ENCODE results near the gene HIVEP3. TPM values are rescaled to one million over a fixed set of nuclear protein-coding genes. Genes with fewer than 3 reads are reported as not detected.

Gene HIVEP3
- total RNA-seq, 1 donor from 2014 or later = 2.9 TPM

DNA sequence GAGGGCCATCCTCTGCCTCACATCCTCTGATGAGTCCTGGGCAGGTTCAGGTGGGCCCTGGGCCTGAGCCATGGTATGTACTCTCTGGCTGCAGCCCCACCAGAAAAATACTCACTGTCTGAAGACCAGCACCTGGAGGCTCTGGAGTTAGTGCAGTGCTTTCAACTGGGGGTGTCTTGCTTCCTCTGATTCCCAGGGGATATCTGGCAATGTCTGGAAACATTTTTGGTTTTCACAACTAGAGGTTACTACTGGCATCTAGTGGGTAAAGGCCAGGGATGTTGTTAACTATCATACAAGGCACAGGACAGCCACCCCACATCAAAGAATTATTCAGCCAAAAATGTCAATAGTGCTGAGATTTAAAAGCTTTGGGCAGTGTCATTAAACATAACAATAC lies 152.7 kb downstream of the HIVEP3 start:
- H3K27me3 ChIP-seq = no peaks in the 10 kb centered on the region
- no peak for DNase-seq (ENCODE audit: extremely low spot score in 2 of 2)
- TF ChIP-seq POLR2A (IDR thresholded peaks at IDR 0.05) (no peak), POLR2AphosphoS5 (IDR thresholded peaks at IDR 0.05; ENCODE audit: insufficient read depth in 1 of 2, low read depth in 1 of 2) (no peak)
- TF ChIP-seq, protein P1, sequence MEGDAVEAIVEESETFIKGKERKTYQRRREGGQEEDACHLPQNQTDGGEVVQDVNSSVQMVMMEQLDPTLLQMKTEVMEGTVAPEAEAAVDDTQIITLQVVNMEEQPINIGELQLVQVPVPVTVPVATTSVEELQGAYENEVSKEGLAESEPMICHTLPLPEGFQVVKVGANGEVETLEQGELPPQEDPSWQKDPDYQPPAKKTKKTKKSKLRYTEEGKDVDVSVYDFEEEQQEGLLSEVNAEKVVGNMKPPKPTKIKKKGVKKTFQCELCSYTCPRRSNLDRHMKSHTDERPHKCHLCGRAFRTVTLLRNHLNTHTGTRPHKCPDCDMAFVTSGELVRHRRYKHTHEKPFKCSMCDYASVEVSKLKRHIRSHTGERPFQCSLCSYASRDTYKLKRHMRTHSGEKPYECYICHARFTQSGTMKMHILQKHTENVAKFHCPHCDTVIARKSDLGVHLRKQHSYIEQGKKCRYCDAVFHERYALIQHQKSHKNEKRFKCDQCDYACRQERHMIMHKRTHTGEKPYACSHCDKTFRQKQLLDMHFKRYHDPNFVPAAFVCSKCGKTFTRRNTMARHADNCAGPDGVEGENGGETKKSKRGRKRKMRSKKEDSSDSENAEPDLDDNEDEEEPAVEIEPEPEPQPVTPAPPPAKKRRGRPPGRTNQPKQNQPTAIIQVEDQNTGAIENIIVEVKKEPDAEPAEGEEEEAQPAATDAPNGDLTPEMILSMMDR (IDR thresholded peaks at IDR 0.05) = no peak
- H3K4me3 ChIP-seq = no peak overlapping the region
- H3K4me1 ChIP-seq = peaks cover 19% of the 10 kb centered on the region
- H3K9me3 ChIP-seq = no peaks in the 10 kb centered on the region
- intact Hi-C loops (cut with DNase I) = no loop called here
- H3K36me3 ChIP-seq = no peaks in the 10 kb centered on the region
- no peak overlapping the region for H3K27ac ChIP-seq

DNA sequence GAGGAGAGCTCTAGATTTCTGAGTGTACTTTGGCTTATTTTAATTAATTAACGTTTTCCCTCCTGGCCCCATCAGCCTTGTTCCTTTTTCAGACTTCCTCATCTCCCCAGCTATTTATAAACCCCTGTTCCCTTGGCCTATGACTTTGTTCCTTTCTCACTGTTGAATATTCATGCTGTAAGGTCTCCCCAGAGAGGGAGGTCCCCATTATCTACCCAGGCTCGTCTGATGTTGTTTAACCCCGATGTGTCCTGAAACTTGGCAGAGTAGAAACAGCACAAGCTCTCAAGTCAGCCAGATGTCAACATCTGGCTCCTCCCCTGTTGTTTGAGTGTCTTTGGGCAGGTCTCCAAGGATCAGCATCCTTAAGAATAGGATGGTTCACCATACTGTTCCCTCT lies 153.6 kb downstream of the HIVEP3 start:
- no peak for TF ChIP-seq POLR2AphosphoS5 (IDR thresholded peaks at IDR 0.05; ENCODE audit: insufficient read depth in 1 of 2, low read depth in 1 of 2)
- TF ChIP-seq, protein P1 (IDR thresholded peaks at IDR 0.05) = no peak
- no peak for TF ChIP-seq POLR2A (IDR thresholded peaks at IDR 0.05)
- no peaks in the 10 kb centered on the region for H3K27me3 ChIP-seq
- H3K9me3 ChIP-seq = no peaks in the 10 kb centered on the region
- no peak overlapping the region for H3K27ac ChIP-seq
- H3K4me1 ChIP-seq = peaks cover 13% of the 10 kb centered on the region
- H3K36me3 ChIP-seq = no peaks in the 10 kb centered on the region
- intact Hi-C loops (cut with DNase I) = no loop called here
- no peak for DNase-seq (ENCODE audit: extremely low spot score in 2 of 2)
- no peak overlapping the region for H3K4me3 ChIP-seq

DNA sequence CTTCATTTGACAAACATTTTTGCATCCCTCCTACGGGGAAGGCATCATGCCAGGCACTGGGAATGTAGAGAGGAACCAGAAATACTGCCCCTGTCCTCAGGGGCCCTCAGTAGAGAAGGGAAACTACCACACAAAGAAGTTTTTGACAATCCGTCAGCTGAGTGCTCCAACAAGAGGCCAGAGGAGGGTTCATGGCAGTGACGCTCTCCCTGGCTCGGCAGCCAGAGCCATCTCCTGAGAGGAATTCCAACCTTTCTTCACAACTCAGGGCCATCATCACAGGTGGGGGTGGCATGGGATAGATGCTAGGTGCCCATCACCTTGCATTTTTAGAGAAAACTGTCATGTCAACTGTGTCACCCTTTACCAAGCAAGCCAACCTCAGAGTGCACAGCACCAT lies 154.1 kb downstream of the HIVEP3 start:
- no peak for DNase-seq (ENCODE audit: extremely low spot score in 2 of 2)
- Histone ChIP-seq H3K9me3 (no peaks in the 10 kb centered on the region), H3K36me3 (no peaks in the 10 kb centered on the region), H3K4me3 (no peak overlapping the region), H3K27ac (no peak overlapping the region), H3K4me1 (peaks cover 13% of the 10 kb centered on the region), H3K27me3 (no peaks in the 10 kb centered on the region)
- TF ChIP-seq POLR2A (IDR thresholded peaks at IDR 0.05) (no peak), POLR2AphosphoS5 (IDR thresholded peaks at IDR 0.05; ENCODE audit: insufficient read depth in 1 of 2, low read depth in 1 of 2) (no peak)
- TF ChIP-seq, protein P1 (IDR thresholded peaks at IDR 0.05) = no peak
- intact Hi-C loops (cut with DNase I) = no loop called here

DNA sequence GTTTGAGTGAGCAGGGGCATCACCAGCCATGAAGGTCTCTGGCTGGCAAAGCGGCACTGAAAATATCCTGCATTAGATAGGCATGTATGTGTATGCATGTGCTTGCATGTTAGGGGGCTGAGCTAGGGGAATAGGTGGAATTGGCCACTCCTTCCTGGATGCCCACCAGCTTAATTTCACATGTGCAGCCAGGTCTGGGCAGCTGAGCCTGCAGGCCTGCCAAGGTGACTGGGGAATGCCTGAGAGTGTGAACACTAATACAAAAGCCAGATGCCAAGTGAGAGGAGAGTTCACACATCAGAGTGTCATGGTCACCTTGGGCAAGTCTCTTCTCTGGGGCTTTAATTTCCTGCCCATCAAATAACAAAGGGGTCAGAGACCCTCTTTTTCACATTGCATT lies 155.9 kb downstream of the HIVEP3 start:
- intact Hi-C loops (cut with DNase I) = no loop called here
- no peaks in the 10 kb centered on the region for H3K9me3 ChIP-seq
- H3K4me3 ChIP-seq = no peak overlapping the region
- no peak for DNase-seq (ENCODE audit: extremely low spot score in 2 of 2)
- H3K36me3 ChIP-seq = no peaks in the 10 kb centered on the region
- TF ChIP-seq POLR2A (IDR thresholded peaks at IDR 0.05) (no peak), POLR2AphosphoS5 (IDR thresholded peaks at IDR 0.05; ENCODE audit: insufficient read depth in 1 of 2, low read depth in 1 of 2) (no peak)
- TF ChIP-seq, protein P1 (IDR thresholded peaks at IDR 0.05) = no peak
- no peaks in the 10 kb centered on the region for H3K27me3 ChIP-seq
- H3K4me1 ChIP-seq = peaks cover 13% of the 10 kb centered on the region
- no peak overlapping the region for H3K27ac ChIP-seq

DNA sequence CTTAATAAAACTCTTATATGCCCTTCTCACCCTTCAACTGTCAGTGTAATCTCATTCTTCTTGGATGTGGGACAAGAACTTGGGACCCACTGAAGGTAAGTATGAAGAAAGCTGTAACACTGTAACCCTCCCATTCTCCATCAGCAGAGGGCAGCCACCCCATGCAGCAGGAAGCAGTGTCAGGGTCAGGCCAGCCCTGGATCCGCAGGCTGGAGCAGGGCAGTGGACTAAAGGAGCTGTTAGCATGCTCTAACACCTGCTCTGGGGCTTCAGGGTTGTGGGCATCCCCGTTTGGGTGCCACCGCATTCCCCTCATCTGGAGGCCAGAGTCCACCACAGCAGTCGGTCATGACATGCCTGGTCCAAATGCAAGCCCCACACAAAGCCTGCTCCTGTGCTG lies 156.5 kb downstream of the HIVEP3 start:
- DNase-seq (ENCODE audit: extremely low spot score in 2 of 2) = no peak
- no peak overlapping the region for H3K27ac ChIP-seq
- TF ChIP-seq POLR2A (IDR thresholded peaks at IDR 0.05) (no peak), POLR2AphosphoS5 (IDR thresholded peaks at IDR 0.05; ENCODE audit: insufficient read depth in 1 of 2, low read depth in 1 of 2) (no peak)
- TF ChIP-seq, protein P1 (IDR thresholded peaks at IDR 0.05) = no peak
- intact Hi-C loops (cut with DNase I) = no loop called here
- no peak overlapping the region for H3K4me3 ChIP-seq
- H3K9me3 ChIP-seq = no peaks in the 10 kb centered on the region
- no peaks in the 10 kb centered on the region for H3K36me3 ChIP-seq
- H3K4me1 ChIP-seq = peaks cover 10% of the 10 kb centered on the region
- H3K27me3 ChIP-seq = no peaks in the 10 kb centered on the region
